Trophoblast cell (in vitro differentiated cells and primary cell): ENCODE results near the gene POLH.

Experiments
- DNase-seq, 2 donors: peaks; one replicate each; pipeline ENCODE4 v3.0.0-alpha.2; 2016
- H2AFZ ChIP-seq: 2 replicates; pipeline ENCODE4 v1.6.1; 2013; ENCODE audit warnings: low read length, moderate library complexity, mild to moderate bottlenecking; ENCODE audit not compliant: insufficient read depth, poor library complexity
- H2AK5ac ChIP-seq: 2 replicates; pipeline ENCODE4 v1.6.1; 2013; ENCODE audit warnings: mild to moderate bottlenecking, low read length
- H2BK120ac ChIP-seq: 2 replicates; pipeline ENCODE4 v1.6.1; 2013; ENCODE audit warnings: low read length, mild to moderate bottlenecking, moderate library complexity; ENCODE audit not compliant: insufficient read depth, poor library complexity
- H2BK12ac ChIP-seq: 2 replicates; pipeline ENCODE4 v1.6.1; 2013; ENCODE audit warnings: mild to moderate bottlenecking, low read length, moderate library complexity
- H2BK5ac ChIP-seq: 2 replicates; pipeline ENCODE4 v1.6.1; 2013; ENCODE audit warnings: low read length, low read depth, moderate library complexity, mild to moderate bottlenecking; ENCODE audit not compliant: poor library complexity
- H3K14ac ChIP-seq: 2 replicates; pipeline ENCODE4 v1.6.1; 2013; ENCODE audit warnings: mild to moderate bottlenecking, low read length
- H3K18ac ChIP-seq: 2 replicates; pipeline ENCODE4 v1.6.1; 2013; ENCODE audit warnings: mild to moderate bottlenecking, low read length
- H3K23ac ChIP-seq: 2 replicates; pipeline ENCODE4 v1.6.1; 2013; ENCODE audit warnings: low read length
- H3K27ac ChIP-seq: 2 replicates; pipeline ENCODE4 v1.5.1; 2013; ENCODE audit warnings: low read depth, mild to moderate bottlenecking, inconsistent platforms, low read length, moderate library complexity
- H3K27me3 ChIP-seq: 2 replicates; pipeline ENCODE4 v1.6.1; 2013; ENCODE audit warnings: inconsistent platforms, mild to moderate bottlenecking, low read length, moderate library complexity; ENCODE audit not compliant: insufficient read depth
- H3K36me3 ChIP-seq, 2 experiments: 1 replicate in 1 of 2; 2 replicates in 1 of 2; pipeline ENCODE4 v1.6.1; 2013; ENCODE audit warnings: low read length in 2 of 2, mild to moderate bottlenecking in 2 of 2, moderate library complexity in 1 of 2; ENCODE audit not compliant: insufficient read depth in 2 of 2, control insufficient read depth in 1 of 2
- H3K4ac ChIP-seq: 2 replicates; pipeline ENCODE4 v1.6.1; 2013; ENCODE audit warnings: low read depth, mild to moderate bottlenecking, low read length, moderate library complexity
- H3K4me1 ChIP-seq, 2 experiments: 1 replicate in 1 of 2; 2 replicates in 1 of 2; pipeline ENCODE4 v1.6.1; 2013; ENCODE audit warnings: low read length in 2 of 2, mild to moderate bottlenecking in 2 of 2, moderate library complexity in 1 of 2; ENCODE audit not compliant: insufficient read depth in 2 of 2, control insufficient read depth in 1 of 2
- H3K4me2 ChIP-seq: 2 replicates; pipeline ENCODE4 v1.6.1; 2013; ENCODE audit warnings: inconsistent platforms, mild to moderate bottlenecking, low read length, moderate library complexity
- H3K4me3 ChIP-seq: 2 replicates; pipeline ENCODE4 v1.5.1; 2013; ENCODE audit warnings: mild to moderate bottlenecking, low read depth, low read length, inconsistent platforms
- H3K79me1 ChIP-seq: one replicate; pipeline ENCODE4 v1.6.1; 2013; ENCODE audit warnings: low read length
- H3K79me2 ChIP-seq: 2 replicates; pipeline ENCODE4 v1.6.1; 2013; ENCODE audit warnings: low read length, mild to moderate bottlenecking; ENCODE audit not compliant: control insufficient read depth, insufficient read depth, poor library complexity
- H3K9ac ChIP-seq: 2 replicates; pipeline ENCODE4 v1.6.1; 2013; ENCODE audit warnings: mild to moderate bottlenecking, low read length
- H3K9me3 ChIP-seq: 2 replicates; pipeline ENCODE4 v1.6.1; 2013; ENCODE audit warnings: low read depth, mild to moderate bottlenecking, control low read depth, inconsistent platforms, low read length; ENCODE audit not compliant: insufficient read depth
- H4K12ac ChIP-seq: 2 replicates; pipeline ENCODE4 v1.6.1; 2013; ENCODE audit warnings: low read depth, mild to moderate bottlenecking, low read length, moderate library complexity
- H4K8ac ChIP-seq: 2 replicates; pipeline ENCODE4 v1.6.1; 2013; ENCODE audit warnings: low read depth, mild to moderate bottlenecking, low read length, moderate library complexity
- H4K91ac ChIP-seq: one replicate; pipeline ENCODE4 v1.6.1; 2013; ENCODE audit warnings: low read depth, mild to moderate bottlenecking, low read length, moderate library complexity
- WGBS: extraction: QIAGEN DNeasy Blood & Tissue Kit; methylation state at CpG from one replicate; pipeline ENCODE4 v1.1.7; 2013; ENCODE audit warnings: missing lambda C conversion rate; ENCODE audit not compliant: insufficient read length, insufficient coverage; ENCODE audit errors: extremely low coverage; 5-methylcytosine and 5-hydroxymethylcytosine counted together

POLH gene

DNA sequence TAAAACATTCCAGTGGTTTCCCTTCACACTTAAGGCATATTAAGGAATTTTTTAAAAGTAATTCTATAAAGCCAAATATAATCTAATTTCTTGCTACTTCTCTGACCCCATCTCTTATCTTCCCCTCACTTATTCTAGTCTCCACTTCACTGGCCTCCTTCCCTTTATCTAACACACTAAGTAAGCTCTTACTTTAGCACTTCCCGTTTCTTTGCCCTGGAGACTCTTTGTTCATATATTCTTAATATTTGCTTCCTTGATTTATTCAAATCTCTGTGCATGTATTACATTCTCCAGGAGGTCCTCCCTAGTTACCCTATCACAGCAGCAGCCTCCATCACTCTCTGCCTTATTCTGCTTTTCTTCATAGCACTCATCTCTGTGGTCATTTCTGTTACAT, 32.8 kb downstream of the POLH start:
- H2AK5ac ChIP-seq, result no peak overlapping the region

DNA sequence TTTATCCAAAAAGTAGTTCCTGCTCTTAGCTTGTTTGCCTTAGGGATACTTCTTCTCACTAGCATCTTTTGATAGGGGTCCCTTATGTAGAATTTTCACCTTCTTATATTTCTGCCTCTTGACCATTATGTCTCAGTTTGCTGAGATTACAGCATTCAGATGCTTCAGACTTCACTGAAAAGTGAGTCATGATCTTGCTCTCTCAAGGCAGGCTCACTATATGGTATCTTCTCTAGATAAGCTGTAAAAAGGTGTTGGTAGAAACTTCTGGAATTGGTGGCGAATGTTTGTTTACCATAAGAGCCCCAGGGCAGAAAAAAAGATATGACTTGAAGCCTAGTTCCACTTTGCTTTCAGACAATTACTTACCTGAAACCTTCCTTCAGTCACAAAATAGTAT, 33.4 kb downstream of the POLH start:
- no peak overlapping the region for H3K14ac ChIP-seq
- H3K79me2 ChIP-seq, result no peaks in the 10 kb centered on the region
- H3K18ac ChIP-seq, result no peak overlapping the region
- no peak overlapping the region for H3K4me3 ChIP-seq
- H3K9ac ChIP-seq, result no peak overlapping the region
- no CpG with 5 or more reads among the region's 1 CpG for WGBS
- no peak overlapping the region for H3K27ac ChIP-seq
- H4K12ac ChIP-seq, result no peak overlapping the region
- no peaks in the 10 kb centered on the region for H3K9me3 ChIP-seq
- peaks cover 24 to 26% of the 10 kb centered on the region in 2 experiments for H3K36me3 ChIP-seq
- no peak overlapping the region for H2BK120ac ChIP-seq
- H3K4ac ChIP-seq, result no peak overlapping the region
- no peaks in the 10 kb centered on the region for H3K79me1 ChIP-seq
- DNase-seq, result peak; percentile 61 to 87
- no peak overlapping the region for H2AK5ac ChIP-seq
- H3K27me3 ChIP-seq, result no peaks in the 10 kb centered on the region
- H2BK12ac ChIP-seq, result no peak overlapping the region
- no peak overlapping the region for H2AFZ ChIP-seq
- H3K23ac ChIP-seq, result no peak overlapping the region
- H2BK5ac ChIP-seq, result no peak overlapping the region
- H3K4me2 ChIP-seq, result no peak overlapping the region
- no peak overlapping the region for H4K8ac ChIP-seq
- peaks cover 3 to 5% of the 10 kb centered on the region in 2 experiments for H3K4me1 ChIP-seq
- H4K91ac ChIP-seq, result no peak overlapping the region

More for the DNA sequence above, 32.8 kb downstream of the POLH start:
- no peak overlapping the region for H4K91ac ChIP-seq
- no peak overlapping the region for H3K4ac ChIP-seq
- H2BK5ac ChIP-seq, result no peak overlapping the region
- no peak for DNase-seq
- H3K23ac ChIP-seq, result no peak overlapping the region
- H4K12ac ChIP-seq, result no peak overlapping the region
- H3K9me3 ChIP-seq, result no peaks in the 10 kb centered on the region
- no peak overlapping the region for H3K14ac ChIP-seq
- H3K36me3 ChIP-seq, result peaks cover 18 to 21% of the 10 kb centered on the region in 2 experiments
- no peak overlapping the region for H3K4me3 ChIP-seq
- H3K4me1 ChIP-seq, result peaks cover 2 to 3% of the 10 kb centered on the region in 2 experiments
- no peak overlapping the region for H2BK12ac ChIP-seq
- H3K4me2 ChIP-seq, result no peak overlapping the region
- H3K79me1 ChIP-seq, result no peaks in the 10 kb centered on the region
- H4K8ac ChIP-seq, result no peak overlapping the region
- H2BK120ac ChIP-seq, result no peak overlapping the region
- no peak overlapping the region for H2AFZ ChIP-seq
- no peaks in the 10 kb centered on the region for H3K79me2 ChIP-seq
- no peak overlapping the region for H3K9ac ChIP-seq
- no peaks in the 10 kb centered on the region for H3K27me3 ChIP-seq
- no CpG with 5 or more reads among the region's 1 CpG for WGBS
- no peak overlapping the region for H3K27ac ChIP-seq
- H3K18ac ChIP-seq, result no peak overlapping the region

DNA sequence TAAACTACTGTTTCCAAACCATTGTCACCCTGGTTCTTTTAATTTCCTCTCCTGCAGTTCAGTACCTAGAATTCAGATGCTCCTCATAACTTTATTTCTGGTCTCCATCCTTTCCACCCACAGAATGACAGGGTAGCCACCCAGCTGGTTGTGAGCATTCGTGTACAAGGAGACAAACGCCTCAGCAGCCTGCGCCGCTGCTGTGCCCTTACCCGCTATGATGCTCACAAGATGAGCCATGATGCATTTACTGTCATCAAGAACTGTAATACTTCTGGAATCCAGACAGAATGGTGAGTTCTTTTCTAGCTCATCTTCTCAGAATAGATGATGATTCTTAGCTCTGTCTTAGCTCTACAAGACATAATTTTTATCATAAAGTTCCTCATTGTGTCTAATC, 34.4 kb downstream of the POLH start:
- WGBS, result no CpG with 5 or more reads among the region's 5 CpGs
- no peak overlapping the region for H2AFZ ChIP-seq
- no peak overlapping the region for H4K12ac ChIP-seq
- no peak overlapping the region for H2BK12ac ChIP-seq
- H3K79me2 ChIP-seq, result no peaks in the 10 kb centered on the region
- H3K4ac ChIP-seq, result no peak overlapping the region
- H3K23ac ChIP-seq, result no peak overlapping the region
- H3K14ac ChIP-seq, result no peak overlapping the region
- peaks cover 22 to 28% of the 10 kb centered on the region in 2 experiments for H3K36me3 ChIP-seq
- no peak overlapping the region for H2BK5ac ChIP-seq
- H3K27ac ChIP-seq, result no peak overlapping the region
- H4K91ac ChIP-seq, result no peak overlapping the region
- no peak overlapping the region for H2BK120ac ChIP-seq
- H3K79me1 ChIP-seq, result no peaks in the 10 kb centered on the region
- no peak overlapping the region for H3K18ac ChIP-seq
- DNase-seq, result peak; percentile 44 to 54
- peaks cover 3 to 5% of the 10 kb centered on the region in 2 experiments for H3K4me1 ChIP-seq
- H2AK5ac ChIP-seq, result no peak overlapping the region
- no peak overlapping the region for H4K8ac ChIP-seq
- H3K9me3 ChIP-seq, result no peaks in the 10 kb centered on the region
- no peak overlapping the region for H3K9ac ChIP-seq
- H3K4me2 ChIP-seq, result no peak overlapping the region
- H3K4me3 ChIP-seq, result no peak overlapping the region
- no peaks in the 10 kb centered on the region for H3K27me3 ChIP-seq

DNA sequence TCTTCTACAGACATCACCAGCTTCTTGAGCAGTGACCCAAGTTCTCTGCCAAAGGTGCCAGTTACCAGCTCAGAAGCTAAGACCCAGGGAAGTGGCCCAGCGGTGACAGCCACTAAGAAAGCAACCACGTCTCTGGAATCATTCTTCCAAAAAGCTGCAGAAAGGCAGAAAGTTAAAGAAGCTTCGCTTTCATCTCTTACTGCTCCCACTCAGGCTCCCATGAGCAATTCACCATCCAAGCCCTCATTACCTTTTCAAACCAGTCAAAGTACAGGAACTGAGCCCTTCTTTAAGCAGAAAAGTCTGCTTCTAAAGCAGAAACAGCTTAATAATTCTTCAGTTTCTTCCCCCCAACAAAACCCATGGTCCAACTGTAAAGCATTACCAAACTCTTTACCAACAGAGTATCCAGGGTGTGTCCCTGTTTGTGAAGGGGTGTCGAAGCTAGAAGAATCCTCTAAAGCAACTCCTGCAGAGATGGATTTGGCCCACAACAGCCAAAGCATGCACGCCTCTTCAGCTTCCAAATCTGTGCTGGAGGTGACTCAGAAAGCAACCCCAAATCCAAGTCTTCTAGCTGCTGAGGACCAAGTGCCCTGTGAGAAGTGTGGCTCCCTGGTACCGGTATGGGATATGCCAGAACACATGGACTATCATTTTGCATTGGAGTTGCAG, 37.9 kb downstream of the POLH start:
- H3K79me1 ChIP-seq, result no peaks in the 10 kb centered on the region
- no peak overlapping the region for H3K4ac ChIP-seq
- H2AK5ac ChIP-seq, result no peak overlapping the region
- H2BK12ac ChIP-seq, result no peak overlapping the region
- H3K27me3 ChIP-seq, result no peaks in the 10 kb centered on the region
- peaks cover 3 to 5% of the 10 kb centered on the region in 2 experiments for H3K4me1 ChIP-seq
- H2BK5ac ChIP-seq, result peak overlapping the region; percentile 6
- H3K9me3 ChIP-seq, result no peaks in the 10 kb centered on the region
- peak overlapping the region; percentile 9 for H3K9ac ChIP-seq
- H2BK120ac ChIP-seq, result no peak overlapping the region
- no peak overlapping the region for H3K18ac ChIP-seq
- no peak overlapping the region for H3K23ac ChIP-seq
- peaks cover 16 to 23% of the 10 kb centered on the region in 2 experiments for H3K36me3 ChIP-seq
- no peak overlapping the region for H3K4me3 ChIP-seq
- WGBS, result no CpG with 5 or more reads among the region's 6 CpGs
- H3K27ac ChIP-seq, result no peak overlapping the region
- no peak overlapping the region for H4K12ac ChIP-seq
- H3K14ac ChIP-seq, result no peak overlapping the region
- no peak for DNase-seq
- H2AFZ ChIP-seq, result no peak overlapping the region
- no peaks in the 10 kb centered on the region for H3K79me2 ChIP-seq
- no peak overlapping the region for H4K8ac ChIP-seq
- H4K91ac ChIP-seq, result no peak overlapping the region
- no peak overlapping the region for H3K4me2 ChIP-seq
